ENCODE results near the gene CACNA1S.

DNA sequence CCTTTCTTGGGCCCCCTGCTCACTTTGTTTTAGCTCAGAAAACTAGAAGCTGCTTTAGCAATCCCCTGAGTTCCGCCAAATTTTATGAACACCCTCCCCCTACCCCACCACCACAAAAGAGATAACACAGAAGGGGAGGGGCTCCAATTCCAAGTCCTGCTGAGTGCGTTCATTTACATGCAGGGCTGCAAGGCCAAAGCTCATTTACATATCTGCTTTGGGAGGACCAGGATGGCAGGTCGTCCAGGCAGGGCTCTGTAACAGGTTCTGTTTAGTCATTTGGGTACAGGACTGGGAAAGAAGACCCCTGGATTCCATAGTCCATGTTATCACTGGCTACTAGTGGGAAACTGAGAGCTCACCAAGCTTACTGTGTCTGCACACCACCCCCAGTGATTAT is 52.8 kb downstream of the CACNA1S start:
- TF ChIP-seq, protein P1, sequence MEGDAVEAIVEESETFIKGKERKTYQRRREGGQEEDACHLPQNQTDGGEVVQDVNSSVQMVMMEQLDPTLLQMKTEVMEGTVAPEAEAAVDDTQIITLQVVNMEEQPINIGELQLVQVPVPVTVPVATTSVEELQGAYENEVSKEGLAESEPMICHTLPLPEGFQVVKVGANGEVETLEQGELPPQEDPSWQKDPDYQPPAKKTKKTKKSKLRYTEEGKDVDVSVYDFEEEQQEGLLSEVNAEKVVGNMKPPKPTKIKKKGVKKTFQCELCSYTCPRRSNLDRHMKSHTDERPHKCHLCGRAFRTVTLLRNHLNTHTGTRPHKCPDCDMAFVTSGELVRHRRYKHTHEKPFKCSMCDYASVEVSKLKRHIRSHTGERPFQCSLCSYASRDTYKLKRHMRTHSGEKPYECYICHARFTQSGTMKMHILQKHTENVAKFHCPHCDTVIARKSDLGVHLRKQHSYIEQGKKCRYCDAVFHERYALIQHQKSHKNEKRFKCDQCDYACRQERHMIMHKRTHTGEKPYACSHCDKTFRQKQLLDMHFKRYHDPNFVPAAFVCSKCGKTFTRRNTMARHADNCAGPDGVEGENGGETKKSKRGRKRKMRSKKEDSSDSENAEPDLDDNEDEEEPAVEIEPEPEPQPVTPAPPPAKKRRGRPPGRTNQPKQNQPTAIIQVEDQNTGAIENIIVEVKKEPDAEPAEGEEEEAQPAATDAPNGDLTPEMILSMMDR (IDR thresholded peaks at IDR 0.05), result no peak
- no peak for TF ChIP-seq POLR2A (IDR thresholded peaks at IDR 0.05)
